HG02623 (cell line): ENCODE data around the gene SPATA16.
"Not testable (repeated sequence)": the region's sequence is repeated elsewhere in the genome, so short reads cannot be mapped to it uniquely, and the experiment has no call there.

Experiments
- ATAC-seq: cut with Tn5 transposase; IDR thresholded peaks from one replicate; pipeline ENCODE4 v1.9.1; 2021; ENCODE audit warnings: moderate library complexity; ENCODE audit not compliant: unreplicated experiment

The SPATA16 gene

GRCh38 chr3:172892158-172892557 lies 248.9 kb downstream of the SPATA16 start:
- no peak for ATAC-seq

DNA sequence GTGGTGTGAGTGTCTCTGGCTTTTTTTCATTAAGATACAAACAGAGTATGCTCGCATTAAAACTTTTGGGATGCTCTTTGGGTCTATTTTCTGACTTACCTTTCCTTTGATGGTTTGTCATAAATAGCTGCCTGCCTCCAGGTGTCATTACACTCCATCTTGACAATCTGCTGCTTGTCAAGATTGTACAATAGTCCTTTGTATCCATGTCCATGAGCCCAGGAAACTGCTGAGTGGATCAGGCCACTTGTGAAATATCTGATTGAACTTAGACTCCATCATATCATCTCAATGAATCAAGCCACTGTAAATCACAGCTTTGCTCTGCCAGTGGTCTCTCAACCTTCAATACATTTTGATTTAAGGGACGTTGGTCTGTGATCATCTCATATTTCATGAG lies 255.3 kb downstream of the SPATA16 start:
- no peak for ATAC-seq

DNA sequence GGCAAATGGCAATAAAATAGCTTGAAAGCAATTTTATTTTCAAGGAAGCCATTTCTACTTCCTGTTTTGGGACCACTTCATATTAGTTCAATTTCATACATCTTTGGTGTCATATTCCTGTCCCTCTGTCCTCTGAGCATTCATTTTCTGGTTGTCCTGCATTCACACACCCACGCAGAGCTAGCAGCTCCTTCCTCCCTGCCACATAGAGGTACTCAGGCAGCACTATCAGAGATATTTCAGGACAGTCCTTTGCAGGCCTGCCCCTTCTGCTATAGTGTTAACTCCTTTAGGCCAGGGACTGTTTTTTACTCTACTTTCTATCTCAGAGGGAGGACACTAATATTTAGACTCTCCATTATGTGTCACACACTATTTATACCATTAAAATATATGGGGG lies 258.5 kb downstream of the SPATA16 start:
- ATAC-seq = no peak

- not testable (repeated sequence) for ATAC-seq
Observed at GRCh38 chr3:172879381-172879780, 261.7 kb downstream of the SPATA16 start.

DNA sequence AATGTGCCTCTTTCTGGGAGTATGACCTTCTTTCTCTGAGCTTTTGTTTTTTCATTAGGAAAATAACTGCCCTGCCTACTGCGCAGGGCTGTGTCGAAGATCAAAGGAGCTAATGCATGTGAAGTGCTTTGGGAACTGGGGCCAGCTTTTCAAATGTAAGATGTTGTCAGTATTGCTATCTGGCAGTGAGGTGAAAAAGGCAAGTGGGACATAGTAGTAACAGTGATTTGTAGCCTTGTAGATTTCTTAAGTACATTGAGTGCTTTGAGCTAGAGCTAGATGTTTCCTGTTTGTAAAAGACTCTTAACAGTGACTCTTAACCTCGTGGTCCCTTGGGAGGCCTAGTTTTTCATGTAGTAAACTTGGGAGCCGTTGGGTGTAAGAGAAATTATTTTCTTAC lies 264.0 kb downstream of the SPATA16 start:
- ATAC-seq = no peak

- no peak for ATAC-seq
Observed at GRCh38 chr3:172876297-172876696, 264.7 kb downstream of the SPATA16 start.

DNA sequence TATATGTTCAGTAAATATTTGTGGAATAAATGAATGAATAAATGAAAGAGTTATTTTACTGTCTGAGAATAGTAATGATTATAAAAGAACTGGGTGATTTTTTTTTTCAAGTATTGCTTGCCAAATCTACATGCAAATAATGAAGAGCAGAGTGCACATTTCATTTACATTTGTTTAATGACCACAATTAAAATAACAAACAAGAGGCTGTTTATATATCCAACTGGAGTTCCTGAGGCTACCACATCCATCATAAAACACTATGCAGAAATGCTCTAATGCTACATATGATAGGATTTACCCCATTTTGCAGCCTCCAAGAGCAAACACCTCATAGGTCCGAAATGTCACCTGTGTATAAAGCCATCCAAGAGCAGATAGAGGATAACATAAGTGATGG lies 266.0 kb downstream of the SPATA16 start:
- no peak for ATAC-seq

DNA sequence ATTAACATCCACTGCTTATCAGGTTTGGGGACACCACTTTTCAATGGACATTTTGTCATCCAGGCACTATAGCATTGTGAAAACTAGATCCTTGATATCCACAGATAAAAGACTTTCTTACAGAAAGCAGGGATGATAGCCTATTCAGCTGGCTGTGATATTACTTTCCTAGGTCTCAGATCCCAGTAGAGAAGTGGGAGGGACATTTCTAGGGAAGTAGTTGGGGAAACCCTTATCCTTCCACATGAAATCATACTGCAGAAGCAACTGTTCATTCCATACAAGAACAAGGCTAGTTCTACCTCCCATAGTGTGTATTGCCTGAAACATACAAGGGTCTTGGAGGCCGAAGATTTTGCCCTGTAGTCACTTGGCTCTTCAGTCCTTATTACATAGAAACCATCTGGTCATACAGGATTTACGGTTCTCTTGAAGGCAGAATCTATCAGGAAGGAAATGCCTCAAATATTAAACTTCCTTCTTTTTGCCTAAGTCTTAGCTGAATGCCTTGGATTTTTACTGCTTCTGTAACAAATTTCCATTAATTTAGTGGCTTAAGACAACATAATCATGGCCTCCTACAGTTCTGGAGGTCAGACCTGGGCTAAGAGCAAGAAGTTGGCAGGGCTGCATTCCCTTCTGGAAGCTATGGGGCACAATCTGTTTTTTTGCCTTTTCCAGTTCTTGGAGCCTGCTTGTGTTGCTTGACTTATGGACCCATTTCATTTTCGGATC lies 271.1 kb downstream of the SPATA16 start:
- ATAC-seq = no peak

- no peak for ATAC-seq
Observed at GRCh38 chr3:172869368-172869771, 271.7 kb downstream of the SPATA16 start.

DNA sequence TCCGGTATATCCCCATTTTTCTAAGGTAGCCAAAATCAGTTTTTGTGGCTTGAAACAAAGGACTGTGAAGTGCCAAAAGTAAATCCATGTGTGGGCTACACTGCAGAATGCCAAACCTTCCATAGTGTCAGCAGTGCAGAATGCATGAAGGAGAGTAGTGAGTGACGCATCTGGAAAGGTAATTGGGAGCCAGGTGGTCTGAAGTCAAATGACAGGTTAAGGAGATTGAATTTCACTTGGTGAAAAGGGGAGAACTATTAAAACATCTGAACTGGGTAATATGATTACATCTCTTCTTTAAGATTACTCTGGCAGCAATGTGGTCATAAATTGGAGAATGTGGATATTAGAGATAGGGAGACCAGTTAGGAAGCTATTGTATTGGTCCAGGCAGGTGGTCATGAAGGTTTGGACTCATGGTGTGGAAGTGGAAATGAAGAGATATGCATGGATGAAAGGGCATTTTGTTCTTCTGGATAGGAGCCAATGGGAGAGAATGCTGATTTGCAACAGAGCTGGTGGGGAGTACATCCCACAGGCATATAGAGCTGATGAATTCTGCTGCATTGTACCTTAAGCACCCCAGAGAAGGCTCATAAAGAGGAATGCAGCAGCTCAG lies 272.3 kb downstream of the SPATA16 start:
- no peak for ATAC-seq

DNA sequence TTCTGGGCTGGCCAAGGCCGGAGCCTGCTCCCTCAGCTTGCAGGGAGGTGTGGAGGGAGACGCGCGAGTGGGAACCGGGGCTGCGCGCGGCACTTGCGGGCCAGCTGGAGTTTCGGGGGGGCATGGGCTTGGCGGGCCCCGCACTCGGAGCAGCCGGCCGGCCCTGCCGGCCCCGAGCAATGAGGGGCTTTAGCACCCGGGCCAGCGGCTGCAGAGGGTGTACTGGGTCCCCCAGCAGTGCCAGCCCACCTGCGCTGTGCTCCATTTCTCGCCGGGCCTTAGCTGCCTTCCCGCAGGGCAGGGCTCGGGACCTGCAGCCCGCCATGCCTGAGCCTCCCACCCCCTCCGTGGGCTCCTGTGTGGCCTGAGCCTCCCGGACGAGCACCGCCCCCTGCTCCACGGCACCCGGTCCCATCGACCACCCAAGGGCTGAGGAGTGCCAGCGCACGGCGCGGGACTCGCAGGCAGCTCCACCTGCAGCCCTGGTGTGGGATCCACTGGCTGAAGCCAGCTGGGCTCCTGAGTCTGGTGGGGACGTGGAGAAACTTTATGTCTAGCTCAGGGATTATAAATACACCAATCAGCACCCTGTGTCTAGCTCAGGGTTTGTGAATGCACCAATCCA lies 274.2 kb downstream of the SPATA16 start:
- ATAC-seq = not testable (repeated sequence)

DNA sequence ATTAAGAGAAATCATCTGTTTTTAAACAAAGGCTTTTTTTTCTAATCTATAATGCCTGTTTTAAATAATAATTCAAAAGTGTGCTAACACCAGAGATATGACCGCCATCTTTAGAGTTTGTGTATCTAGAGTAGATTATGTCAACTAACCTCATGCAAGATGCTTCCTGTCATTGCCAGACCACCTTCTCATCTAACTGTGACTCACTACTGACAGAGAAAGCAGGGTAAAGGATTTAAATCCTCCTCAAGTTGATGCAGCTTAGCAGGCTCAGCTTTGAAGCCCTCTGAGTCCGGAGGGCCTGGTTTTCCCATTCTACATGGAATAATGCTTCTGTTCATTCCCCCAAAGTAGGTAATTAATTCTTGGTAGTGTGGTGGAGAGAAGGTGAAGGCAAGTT lies 282.0 kb downstream of the SPATA16 start:
- no peak for ATAC-seq

- no peak for ATAC-seq
Observed at GRCh38 chr3:172856795-172857742, 284.0 kb downstream of the SPATA16 start.

DNA sequence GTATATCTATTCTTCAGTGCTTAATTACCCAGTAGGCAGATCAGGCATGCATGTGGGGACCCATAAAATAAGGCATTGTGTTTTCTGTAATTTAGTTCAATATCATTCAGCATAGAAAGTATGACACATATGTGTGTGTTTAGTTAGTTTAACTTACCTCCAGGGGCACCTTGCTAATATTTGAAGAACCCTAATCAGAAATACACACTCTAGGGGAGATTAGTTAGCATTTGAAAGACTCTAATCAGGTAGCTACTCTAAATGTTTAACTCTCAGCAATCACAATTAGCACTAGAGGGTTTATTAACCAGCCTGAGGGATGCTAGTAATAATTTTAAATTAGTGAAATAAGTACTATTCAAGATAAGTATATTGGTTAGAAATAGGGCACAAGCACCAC lies 286.0 kb downstream of the SPATA16 start:
- ATAC-seq = no peak

DNA sequence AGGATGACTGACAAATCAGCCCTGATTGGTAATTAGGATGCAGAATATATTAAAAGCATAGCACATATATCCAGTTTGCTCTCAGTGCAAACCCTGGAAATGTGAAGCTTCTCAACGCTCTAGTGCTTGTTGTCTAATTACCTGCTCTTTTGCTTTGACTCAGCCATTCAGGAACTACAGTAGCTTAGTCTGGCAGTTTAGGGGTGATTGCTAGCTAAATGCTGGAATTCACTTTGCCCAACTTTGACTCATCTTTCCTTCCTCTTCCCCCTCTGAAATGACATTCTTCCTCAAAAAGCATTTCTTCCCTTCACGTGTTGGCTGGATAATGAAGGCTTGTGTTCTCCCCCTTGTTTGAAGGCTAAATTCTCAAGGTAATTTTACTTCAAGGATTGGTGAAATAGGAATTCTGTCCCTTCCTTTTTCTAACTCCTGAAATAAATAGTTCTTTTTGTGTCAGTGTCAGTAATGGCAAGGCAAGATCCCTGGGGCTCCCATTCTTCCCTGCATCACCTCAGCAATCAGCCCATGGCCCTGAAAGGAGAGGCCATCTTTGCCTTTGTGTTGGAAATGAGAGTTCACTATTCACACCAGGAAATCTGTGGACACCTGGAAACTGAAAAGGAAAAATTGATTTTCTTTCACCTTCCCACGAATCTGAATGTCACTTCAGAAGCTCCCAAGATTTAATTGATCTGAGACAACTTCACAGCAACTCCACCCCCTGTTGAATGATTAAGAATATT lies 286.9 kb downstream of the SPATA16 start:
- no peak for ATAC-seq

- no peak for ATAC-seq
Observed at GRCh38 chr3:172853005-172853404, 288.0 kb downstream of the SPATA16 start.

- ATAC-seq = no peak
Observed at GRCh38 chr3:172848910-172849309, 292.1 kb downstream of the SPATA16 start.

DNA sequence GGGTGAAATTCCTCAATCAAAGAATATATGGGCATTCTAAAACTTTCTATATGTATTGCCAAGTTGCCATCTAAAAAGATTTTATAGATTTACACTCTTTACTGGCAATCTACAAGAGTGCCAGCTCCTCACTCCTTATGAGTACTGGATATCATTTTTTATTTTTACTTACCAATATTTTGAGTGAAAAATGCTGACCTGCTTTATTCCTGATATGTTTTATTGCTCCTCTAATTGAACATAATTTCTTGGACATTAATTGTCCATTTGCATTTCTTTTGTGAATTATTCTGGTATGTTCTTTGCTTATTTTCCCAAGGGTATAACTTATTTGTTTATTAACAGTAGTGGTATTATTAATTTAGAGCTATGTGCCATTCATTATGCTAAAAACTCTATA lies 293.7 kb downstream of the SPATA16 start:
- no peak for ATAC-seq

GRCh38 chr3:172846706-172847105 lies 294.3 kb downstream of the SPATA16 start:
- ATAC-seq = no peak

- ATAC-seq = no peak
Observed at GRCh38 chr3:172846103-172846561, 294.9 kb downstream of the SPATA16 start.
